ENCODE results near the gene STARD4.

GRCh38 chr5:111502956-111503355, 9.4 kb downstream of the STARD4 start:
- TF ChIP-seq POLR2A (IDR thresholded peaks at IDR 0.05) (no peak), CTCF (IDR thresholded peaks at IDR 0.05) (no peak)

Measured in tibial nerve (tissue), 3 donors.